HG02943 (cell line): Measurements from ENCODE around the gene CTNND2.
"Not testable (repeated sequence)": the region's sequence is repeated elsewhere in the genome, so short reads cannot be mapped to it uniquely, and the experiment has no call there.

ENCODE experiments used
- ATAC-seq: cut with Tn5 transposase; IDR thresholded peaks from one replicate; pipeline ENCODE4 v1.9.1; 2021; ENCODE audit warnings: mild to moderate bottlenecking, low read depth, moderate library complexity; ENCODE audit not compliant: unreplicated experiment

Gene CTNND2

GRCh38 chr5:11684607-11685006, 219.6 kb downstream of the CTNND2 start:
- no peak for ATAC-seq

- ATAC-seq = no peak
Measured at GRCh38 chr5:11683666-11684065, 220.6 kb downstream of the CTNND2 start.

- no peak for ATAC-seq
Measured at GRCh38 chr5:11681796-11682195, 222.4 kb downstream of the CTNND2 start.

GRCh38 chr5:11679676-11680075, 224.6 kb downstream of the CTNND2 start:
- ATAC-seq = no peak

GRCh38 chr5:11675184-11675583, 229.1 kb downstream of the CTNND2 start:
- no peak for ATAC-seq

GRCh38 chr5:11672385-11673085, 231.7 kb downstream of the CTNND2 start:
- ATAC-seq = no peak

- ATAC-seq = no peak
Measured at GRCh38 chr5:11658376-11658775, 245.9 kb downstream of the CTNND2 start.

GRCh38 chr5:11656916-11657315, 247.3 kb downstream of the CTNND2 start:
- no peak for ATAC-seq

GRCh38 chr5:11655681-11656080, 248.6 kb downstream of the CTNND2 start:
- ATAC-seq = no peak

- no peak for ATAC-seq
Measured at GRCh38 chr5:11650936-11651335, 253.3 kb downstream of the CTNND2 start.

GRCh38 chr5:11646141-11646540, 258.1 kb downstream of the CTNND2 start:
- no peak for ATAC-seq

- ATAC-seq = no peak
Measured at GRCh38 chr5:11642438-11642837, 261.8 kb downstream of the CTNND2 start.

- ATAC-seq = no peak
Measured at GRCh38 chr5:11640158-11640873, 263.9 kb downstream of the CTNND2 start.

- ATAC-seq = no peak
Measured at GRCh38 chr5:11622785-11623184, 281.5 kb downstream of the CTNND2 start.

- no peak for ATAC-seq
Measured at GRCh38 chr5:11620172-11620571, 284.1 kb downstream of the CTNND2 start.

- no peak for ATAC-seq
Measured at GRCh38 chr5:11619339-11620024, 284.8 kb downstream of the CTNND2 start.

GRCh38 chr5:11617080-11617479, 287.2 kb downstream of the CTNND2 start:
- no peak for ATAC-seq

- ATAC-seq = not testable (repeated sequence)
Measured at GRCh38 chr5:11616624-11617023, 287.6 kb downstream of the CTNND2 start.

GRCh38 chr5:11611011-11611410, 293.2 kb downstream of the CTNND2 start:
- ATAC-seq = no peak

GRCh38 chr5:11609570-11610303, 294.5 kb downstream of the CTNND2 start:
- no peak for ATAC-seq

- ATAC-seq = no peak
Measured at GRCh38 chr5:11608530-11608929, 295.7 kb downstream of the CTNND2 start.
